HepG2 (cell line): ENCODE results near the gene RAB40C. TPM values are rescaled to one million over a fixed set of nuclear protein-coding genes. Genes with fewer than 3 reads are reported as not detected.

Source experiments
- ARNT ChIP-seq: fragments of 450-650 bp; IDR thresholded peaks from 2 replicates; pipeline ENCODE4 v1.6.1; 2017
- CREM ChIP-seq, 2 experiments: sonication (generic) in 1 of 2; formaldehyde crosslinking in 1 of 2; IDR thresholded peaks; 2 replicates each; pipeline versions ENCODE4 v1.4.0 to v1.6.1; 2016 to 2020; ENCODE audit warnings: antibody characterized with exemption in 1 of 2, mild to moderate bottlenecking in 1 of 2, missing genetic modification reagents in 1 of 2
- EHMT2 ChIP-seq: fragments of 200-600 bp; sonication (generic); IDR thresholded peaks from 2 replicates; pipeline ENCODE4 v1.7.0; 2017; ENCODE audit warnings: antibody characterized with exemption, low read depth, low read length, borderline replicate concordance
- GZF1 ChIP-seq: sonication (generic); formaldehyde crosslinking; IDR thresholded peaks from 2 replicates; pipeline ENCODE4 v1.5.1; 2020; ENCODE audit warnings: mild to moderate bottlenecking, missing genetic modification reagents
- HIC2 ChIP-seq: sonication (generic); formaldehyde crosslinking; IDR thresholded peaks from 2 replicates; pipeline ENCODE4 v1.9.0; 2022; ENCODE audit warnings: low read depth, missing genetic modification reagents
- KDM2A ChIP-seq: sonication (generic); formaldehyde crosslinking; IDR thresholded peaks from 2 replicates; pipeline ENCODE4 v1.4.0; 2020; ENCODE audit warnings: low read depth, missing genetic modification reagents, borderline replicate concordance
- LRRFIP1 ChIP-seq: sonication (generic); formaldehyde crosslinking; conservative IDR thresholded peaks from 2 replicates; pipeline ENCODE4 v1.4.0; 2020; ENCODE audit warnings: missing genetic modification reagents
- NFYB ChIP-seq: sonication (generic); formaldehyde crosslinking; IDR thresholded peaks from 2 replicates; pipeline ENCODE4 v1.4.0; 2020; ENCODE audit warnings: missing genetic modification reagents
- SIX1 ChIP-seq: sonication (generic); formaldehyde crosslinking; IDR thresholded peaks from 2 replicates; pipeline ENCODE4 v1.4.0; 2020; ENCODE audit warnings: missing genetic modification reagents, borderline replicate concordance
- SKIL ChIP-seq: sonication (generic); formaldehyde crosslinking; IDR thresholded peaks from 2 replicates; pipeline ENCODE4 v1.8.0; 2022; ENCODE audit warnings: missing genetic modification reagents, mild to moderate bottlenecking, moderate library complexity, borderline replicate concordance
- TFAP4 ChIP-seq: sonication (generic); IDR thresholded peaks from 2 replicates; pipeline ENCODE4 v1.6.1; 2016; ENCODE audit warnings: low read depth, borderline replicate concordance
- ZBED4 ChIP-seq: sonication (generic); formaldehyde crosslinking; IDR thresholded peaks from 2 replicates; pipeline ENCODE4 v1.4.0; 2020; ENCODE audit warnings: missing genetic modification reagents, borderline replicate concordance
- ZFP62 ChIP-seq: sonication (generic); formaldehyde crosslinking; IDR thresholded peaks from 2 replicates; pipeline ENCODE4 v1.4.0; 2020; ENCODE audit warnings: missing genetic modification reagents
- ZNF24 ChIP-seq: fragments of 450-650 bp; IDR thresholded peaks from 2 replicates; pipeline ENCODE4 v1.6.1; 2017; ENCODE audit warnings: antibody characterized with exemption, mild to moderate bottlenecking
- ZNF644 ChIP-seq: IDR thresholded peaks from 2 replicates; pipeline ENCODE4 v1.6.1; 2016; ENCODE audit warnings: low read depth
- ZNF777 ChIP-seq: sonication (generic); formaldehyde crosslinking; IDR thresholded peaks from 2 replicates; pipeline ENCODE4 v1.4.0; 2020; ENCODE audit warnings: missing genetic modification reagents
- ZSCAN5A ChIP-seq: sonication (generic); formaldehyde crosslinking; IDR thresholded peaks from 2 replicates; pipeline ENCODE4 v1.8.0; 2022; ENCODE audit warnings: mild to moderate bottlenecking, missing genetic modification reagents, borderline replicate concordance
- polyA plus RNA-seq, 8 experiments: library from polyadenylated mRNA; depleted of rRNA in 3 of 8; stranded (reverse) in 7 of 8; unstranded in 1 of 8; fragments of >200 nt; fragmentation: Illumina TruSeq in 4 of 8; extraction: Trizol in 4 of 8; gene quantifications; 2 replicates each; pipeline versions ENCODE4 v1.2.1 to v1.2.3, GENCODE V29; 2011 to 2016; ENCODE audit warnings: low read depth in 4 of 8, missing spikeins in 1 of 8, mixed read lengths in 1 of 8; ENCODE audit not compliant: insufficient read depth in 1 of 8
- total RNA-seq, 5 experiments: library from RNA; depleted of rRNA; stranded (reverse); fragments of >200 nt; fragmentation: Illumina TruSeq; extraction: Trizol; gene quantifications; 2 replicates each; pipeline ENCODE4 v1.2.3, GENCODE V29; 2016; ENCODE audit warnings: low read depth in 1 of 5

RAB40C gene
- total and polyA plus RNA-seq, 2 of the 13 experiments (the other 11 are each of a cell fraction or from before 2014, with no cell fraction given): 7.7 to 11.5 TPM

- TF ChIP-seq HIC2 (CRISPR knock-in tag) (peak; percentile 91), GZF1 (no peak), EHMT2 (no peak), ZSCAN5A (CRISPR knock-in tag) (no peak), SIX1 (no peak), ZNF24 (no peak), CREM (IDR thresholded peaks at IDR 0.05) (no peak), CREM (CRISPR knock-in tag; IDR thresholded peaks at IDR 0.05) (no peak), NFYB (peak; percentile 32; the same call in 1 of the 2 replicates), KDM2A (CRISPR knock-in tag) (peak; percentile 32; the same call in 1 of the 2 replicates), ZFP62 (CRISPR knock-in tag) (no peak), SKIL (no peak; the same call in 1 of the 2 replicates), ARNT (no peak), TFAP4 (no peak; the same call in 1 of the 2 replicates), LRRFIP1 (CRISPR knock-in tag) (no peak), ZNF777 (no peak), ZBED4 (no peak), ZNF644 (CRISPR knock-in tag) (no peak)
These were observed 4.5 kb upstream of the RAB40C start (continued) for GRCh38 chr16:585351-585750.
